Body of pancreas (tissue), 4 donors: ENCODE measurements around the gene CYP2D6.

Experiments
- POLR2A ChIP-seq, 3 donors: fragments of 450-650 bp; IDR thresholded peaks; one replicate each; pipeline ENCODE4 v1.6.1; 2016; ENCODE audit warnings: antibody characterized with exemption in 3 of 3, mild to moderate bottlenecking in 2 of 3
- TF ChIP-seq, protein P1 (sequence below), 7 experiments: fragments of 450-650 bp in 4 of 7; fragments of 200-600 bp in 3 of 7; sonication (generic) in 3 of 7; IDR thresholded peaks; one replicate each; pipeline ENCODE4 v1.5.1; 2016 to 2019; ENCODE audit warnings: antibody characterized with exemption in 7 of 7

- TF ChIP-seq, protein P1, sequence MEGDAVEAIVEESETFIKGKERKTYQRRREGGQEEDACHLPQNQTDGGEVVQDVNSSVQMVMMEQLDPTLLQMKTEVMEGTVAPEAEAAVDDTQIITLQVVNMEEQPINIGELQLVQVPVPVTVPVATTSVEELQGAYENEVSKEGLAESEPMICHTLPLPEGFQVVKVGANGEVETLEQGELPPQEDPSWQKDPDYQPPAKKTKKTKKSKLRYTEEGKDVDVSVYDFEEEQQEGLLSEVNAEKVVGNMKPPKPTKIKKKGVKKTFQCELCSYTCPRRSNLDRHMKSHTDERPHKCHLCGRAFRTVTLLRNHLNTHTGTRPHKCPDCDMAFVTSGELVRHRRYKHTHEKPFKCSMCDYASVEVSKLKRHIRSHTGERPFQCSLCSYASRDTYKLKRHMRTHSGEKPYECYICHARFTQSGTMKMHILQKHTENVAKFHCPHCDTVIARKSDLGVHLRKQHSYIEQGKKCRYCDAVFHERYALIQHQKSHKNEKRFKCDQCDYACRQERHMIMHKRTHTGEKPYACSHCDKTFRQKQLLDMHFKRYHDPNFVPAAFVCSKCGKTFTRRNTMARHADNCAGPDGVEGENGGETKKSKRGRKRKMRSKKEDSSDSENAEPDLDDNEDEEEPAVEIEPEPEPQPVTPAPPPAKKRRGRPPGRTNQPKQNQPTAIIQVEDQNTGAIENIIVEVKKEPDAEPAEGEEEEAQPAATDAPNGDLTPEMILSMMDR (IDR thresholded peaks at IDR 0.05): no peak
- TF ChIP-seq POLR2A (IDR thresholded peaks at IDR 0.05): no peak
Measured at GRCh38 chr22:42171946-42172719, 41.5 kb upstream of the CYP2D6 start.
